C4-2B (cell line): ENCODE data around the gene TET3.

Experiments used
- ZFX ChIP-seq: fragments of 450-650 bp; IDR thresholded peaks from 2 replicates; pipeline ENCODE4 v1.6.1; 2017
- TF ChIP-seq, protein P1 (sequence below): fragments of 450-650 bp; conservative IDR thresholded peaks from 2 replicates; pipeline ENCODE4 v1.5.1; 2017; ENCODE audit warnings: mild to moderate bottlenecking

DNA sequence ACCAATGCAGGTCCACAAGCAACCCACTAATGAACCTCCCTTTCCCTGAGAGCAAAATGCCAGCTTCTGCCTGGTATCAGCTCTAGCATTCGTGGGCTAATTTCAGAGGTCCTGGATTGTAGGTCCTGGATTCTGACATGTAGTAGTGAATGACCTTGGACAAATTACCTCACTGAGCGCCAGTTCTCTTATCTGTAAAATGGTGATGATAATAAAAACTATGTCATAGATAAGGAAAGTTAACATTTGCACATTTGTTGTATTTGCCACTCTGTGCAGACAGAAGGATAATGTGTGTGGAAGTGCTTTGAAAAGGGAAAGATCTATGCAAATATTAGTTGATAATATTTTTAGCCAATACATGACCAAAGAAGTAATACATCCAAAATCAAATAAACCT is 4.1 kb upstream of the TET3 start:
- no peak for TF ChIP-seq ZFX
- TF ChIP-seq, protein P1, sequence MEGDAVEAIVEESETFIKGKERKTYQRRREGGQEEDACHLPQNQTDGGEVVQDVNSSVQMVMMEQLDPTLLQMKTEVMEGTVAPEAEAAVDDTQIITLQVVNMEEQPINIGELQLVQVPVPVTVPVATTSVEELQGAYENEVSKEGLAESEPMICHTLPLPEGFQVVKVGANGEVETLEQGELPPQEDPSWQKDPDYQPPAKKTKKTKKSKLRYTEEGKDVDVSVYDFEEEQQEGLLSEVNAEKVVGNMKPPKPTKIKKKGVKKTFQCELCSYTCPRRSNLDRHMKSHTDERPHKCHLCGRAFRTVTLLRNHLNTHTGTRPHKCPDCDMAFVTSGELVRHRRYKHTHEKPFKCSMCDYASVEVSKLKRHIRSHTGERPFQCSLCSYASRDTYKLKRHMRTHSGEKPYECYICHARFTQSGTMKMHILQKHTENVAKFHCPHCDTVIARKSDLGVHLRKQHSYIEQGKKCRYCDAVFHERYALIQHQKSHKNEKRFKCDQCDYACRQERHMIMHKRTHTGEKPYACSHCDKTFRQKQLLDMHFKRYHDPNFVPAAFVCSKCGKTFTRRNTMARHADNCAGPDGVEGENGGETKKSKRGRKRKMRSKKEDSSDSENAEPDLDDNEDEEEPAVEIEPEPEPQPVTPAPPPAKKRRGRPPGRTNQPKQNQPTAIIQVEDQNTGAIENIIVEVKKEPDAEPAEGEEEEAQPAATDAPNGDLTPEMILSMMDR = no peak
